GM19395 (cell line): Measurements from ENCODE around the gene CACNA1A.

Experiments used
- ATAC-seq: cut with Tn5 transposase; IDR thresholded peaks from one replicate; pipeline ENCODE4 v1.9.1; 2021; ENCODE audit warnings: mild to moderate bottlenecking, moderate library complexity; ENCODE audit not compliant: unreplicated experiment

Gene CACNA1A

DNA sequence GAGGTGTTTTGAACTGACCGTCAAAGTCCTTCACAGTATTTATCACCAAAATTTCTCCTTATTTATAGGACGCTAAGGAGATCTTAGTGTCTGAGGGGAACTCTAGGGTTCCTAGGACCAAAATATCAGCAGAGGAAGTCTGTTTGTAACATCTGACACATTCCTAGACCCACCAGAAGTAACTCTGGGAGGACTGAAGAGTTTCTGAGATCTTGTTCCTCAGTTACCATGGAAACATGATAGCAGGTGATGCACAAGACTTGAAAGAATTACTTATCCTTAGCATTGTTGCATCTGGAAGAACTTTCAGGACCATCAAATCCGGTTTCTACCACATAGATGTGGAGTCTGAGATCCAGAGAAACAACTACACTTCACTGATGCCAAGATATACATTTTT is 191.5 kb downstream of the CACNA1A start:
- no peak for ATAC-seq

DNA sequence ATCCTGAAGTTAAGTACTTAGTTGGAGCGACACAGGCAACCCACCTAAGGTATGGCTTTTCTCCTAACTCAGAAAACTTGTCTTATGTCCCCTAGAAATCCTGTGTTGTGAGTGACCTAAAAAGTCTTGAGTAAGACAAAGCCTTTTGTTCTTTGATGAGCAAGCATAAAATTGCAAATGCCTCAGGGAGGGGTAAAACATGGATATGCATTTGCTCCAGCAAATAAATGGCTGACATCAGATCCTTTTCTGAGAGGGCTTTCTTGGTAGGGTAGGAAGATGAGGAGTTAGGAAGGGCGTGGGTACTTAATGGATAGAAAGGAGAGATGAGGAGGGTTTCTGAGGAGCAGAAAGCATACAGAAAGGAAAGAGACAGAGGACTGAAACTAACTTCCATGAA is 192.4 kb downstream of the CACNA1A start:
- ATAC-seq, result no peak

DNA sequence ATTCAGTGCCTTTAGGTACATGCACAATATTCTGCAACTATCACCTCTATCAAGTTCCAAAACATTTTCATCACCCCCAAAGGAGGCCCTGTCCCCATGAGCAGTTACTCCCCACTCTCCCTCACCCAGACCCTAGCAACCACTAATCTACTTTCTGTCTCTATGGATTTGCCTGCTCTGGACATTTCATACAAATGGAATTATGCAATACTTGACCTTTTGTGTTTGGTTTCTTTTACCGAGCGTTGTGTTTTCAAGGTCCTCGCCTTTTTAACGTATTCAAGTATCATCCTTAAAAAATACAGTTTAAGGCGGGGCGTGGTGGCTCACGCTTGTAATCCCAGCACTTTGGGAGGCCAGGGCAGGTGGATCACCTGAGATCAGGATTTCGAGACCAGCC is 196.4 kb downstream of the CACNA1A start:
- no peak for ATAC-seq

DNA sequence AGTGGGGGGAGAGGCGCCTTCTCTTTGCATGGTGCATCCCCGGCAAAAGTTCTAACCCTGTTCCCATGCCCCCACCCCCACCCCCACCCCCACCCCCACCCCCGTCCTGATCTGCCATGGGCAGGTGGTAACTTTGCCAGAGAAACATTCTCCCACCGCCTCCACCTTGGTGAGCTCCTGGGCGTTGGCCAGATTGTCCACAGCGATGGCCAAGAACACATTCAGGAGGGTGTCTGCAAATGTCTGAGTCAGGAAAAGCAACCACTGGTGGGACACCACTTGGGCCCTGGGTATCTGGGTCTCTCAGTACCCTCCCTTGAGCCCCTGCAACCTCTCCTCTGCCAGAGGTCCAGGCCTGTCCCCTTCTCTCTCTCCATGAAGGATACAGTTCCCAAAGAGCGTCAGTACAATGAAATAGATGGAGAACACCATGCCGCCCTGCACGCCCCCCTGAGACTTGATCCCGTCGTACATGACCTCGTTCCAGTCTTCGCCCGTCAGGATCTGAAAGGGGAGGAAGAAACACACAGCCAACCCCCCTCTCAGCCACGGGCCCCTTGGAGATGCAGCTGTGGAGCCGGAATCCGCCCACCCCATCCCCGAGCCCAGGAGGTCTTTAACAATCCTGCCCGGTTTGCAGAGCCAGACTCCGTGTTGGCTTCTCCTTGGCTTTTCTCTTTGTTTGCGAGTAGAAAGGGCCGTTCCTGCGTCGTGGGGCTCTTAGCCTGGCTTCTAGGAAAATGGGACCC is 202.7 kb downstream of the CACNA1A start:
- ATAC-seq, result no peak

DNA sequence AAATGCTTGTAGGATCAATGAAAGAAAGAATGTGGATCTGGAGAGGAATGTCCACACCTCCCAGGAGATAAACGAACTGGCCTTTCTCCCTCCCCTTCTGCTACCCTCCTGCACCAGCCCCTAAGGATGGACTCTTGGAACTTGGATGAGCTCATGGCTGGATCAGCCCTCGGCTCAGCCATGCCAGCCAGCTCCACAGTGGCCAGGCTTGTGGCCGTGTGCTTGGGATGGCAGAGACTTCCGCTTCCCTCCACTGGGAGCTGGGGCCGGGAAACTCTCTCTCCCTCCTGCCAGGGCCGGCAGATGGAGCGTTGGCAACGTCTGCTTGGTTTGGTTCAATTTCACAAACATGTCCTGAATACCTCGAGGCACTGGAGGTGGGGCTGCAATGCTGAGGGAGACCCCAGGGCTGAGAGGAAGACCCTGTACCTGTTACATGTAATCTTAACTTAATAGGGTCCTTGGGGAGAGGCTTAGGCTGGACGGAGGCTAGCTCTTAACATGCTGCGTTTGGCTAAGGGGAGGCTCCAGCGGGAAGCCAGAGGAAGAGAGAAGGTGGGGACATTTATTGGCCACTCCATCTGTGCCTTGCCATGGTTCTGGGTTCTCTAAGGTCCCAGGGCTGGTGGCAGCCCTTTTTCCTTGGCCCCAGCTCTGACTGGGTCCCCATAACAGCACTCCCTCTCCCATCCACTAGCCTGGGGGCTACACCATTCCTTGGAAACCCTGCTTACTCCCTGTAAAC is 203.6 kb downstream of the CACNA1A start:
- no peak for ATAC-seq

DNA sequence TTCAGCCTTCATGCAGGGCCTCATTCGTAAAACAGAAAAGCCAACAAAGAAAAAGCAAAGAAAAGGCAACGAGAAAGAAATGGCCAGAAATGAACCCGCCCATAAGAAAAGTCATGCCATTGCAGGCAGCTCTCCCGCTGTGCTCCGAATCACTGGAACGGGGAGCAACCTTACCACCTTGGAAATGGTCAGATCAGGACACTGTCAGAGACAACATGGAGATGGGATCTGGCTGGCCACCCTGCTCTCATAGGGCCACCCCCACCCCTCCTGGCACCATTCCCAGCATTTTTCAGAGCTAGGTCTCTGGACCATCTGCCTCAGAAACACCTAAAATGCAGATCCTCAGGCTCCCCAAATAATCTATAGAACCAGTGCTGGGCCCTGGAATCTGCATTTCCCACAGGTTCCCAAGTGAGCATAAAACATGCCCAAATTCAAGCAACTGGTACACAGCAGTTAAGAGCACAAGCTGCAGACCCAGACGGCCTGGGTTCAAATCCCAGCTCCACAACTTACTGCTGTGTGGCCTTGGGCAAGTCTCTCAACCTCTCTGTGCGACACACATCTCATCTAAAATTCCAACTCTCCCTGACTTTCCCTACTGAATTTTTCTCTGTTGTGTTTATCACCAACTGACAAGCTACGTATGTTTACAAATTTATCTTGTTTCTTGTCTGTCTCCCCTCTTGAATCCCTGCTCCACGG is 204.5 kb downstream of the CACNA1A start:
- ATAC-seq, result no peak

DNA sequence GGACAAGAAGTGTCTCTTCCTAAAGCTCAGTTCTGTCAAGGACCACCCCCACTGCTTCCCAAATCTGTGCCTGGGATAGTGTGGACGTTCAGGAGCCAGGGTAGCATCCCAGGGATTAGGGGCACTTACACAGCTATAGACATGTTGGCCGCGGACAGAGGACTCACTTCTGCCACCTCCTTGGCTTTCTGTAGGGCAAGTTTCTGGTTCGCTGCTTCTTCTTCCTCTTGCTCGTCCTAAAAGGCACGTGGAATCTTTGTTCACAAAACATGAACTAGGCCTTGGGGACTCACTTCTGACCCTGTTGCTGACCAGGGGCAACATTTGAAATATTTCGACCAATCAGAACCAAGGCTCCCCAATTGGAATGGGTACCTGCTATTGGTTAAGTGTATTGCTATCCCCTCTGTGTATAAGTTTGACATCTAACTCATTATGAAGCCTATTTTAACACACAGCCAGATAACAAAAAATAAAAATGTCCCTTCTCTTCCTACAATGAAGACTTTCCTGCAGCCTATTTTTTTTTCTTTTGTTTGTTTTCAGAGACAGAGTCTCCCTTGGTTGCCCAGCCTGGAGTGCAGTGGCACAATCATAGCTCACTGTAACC is 205.8 kb downstream of the CACNA1A start:
- no peak for ATAC-seq

DNA sequence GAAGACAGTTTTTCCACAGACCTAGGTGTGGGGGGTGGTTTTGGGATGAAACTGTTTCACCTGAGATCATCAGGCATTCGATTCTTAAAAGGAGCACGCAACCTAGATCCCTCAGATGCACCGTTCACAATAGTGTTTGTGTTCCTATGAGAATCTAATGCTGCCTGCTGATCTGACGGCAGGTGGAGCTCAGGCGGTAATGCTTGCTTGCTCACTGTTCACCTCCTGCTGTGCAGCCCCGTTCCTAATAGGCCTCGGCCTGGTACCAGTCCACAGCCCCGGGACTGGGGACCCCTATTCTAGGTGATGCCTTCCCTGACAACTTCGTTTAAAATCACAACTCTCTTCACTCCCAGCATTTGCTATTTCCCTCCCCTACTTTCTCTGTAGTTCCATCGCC is 206.4 kb downstream of the CACNA1A start:
- no peak for ATAC-seq

DNA sequence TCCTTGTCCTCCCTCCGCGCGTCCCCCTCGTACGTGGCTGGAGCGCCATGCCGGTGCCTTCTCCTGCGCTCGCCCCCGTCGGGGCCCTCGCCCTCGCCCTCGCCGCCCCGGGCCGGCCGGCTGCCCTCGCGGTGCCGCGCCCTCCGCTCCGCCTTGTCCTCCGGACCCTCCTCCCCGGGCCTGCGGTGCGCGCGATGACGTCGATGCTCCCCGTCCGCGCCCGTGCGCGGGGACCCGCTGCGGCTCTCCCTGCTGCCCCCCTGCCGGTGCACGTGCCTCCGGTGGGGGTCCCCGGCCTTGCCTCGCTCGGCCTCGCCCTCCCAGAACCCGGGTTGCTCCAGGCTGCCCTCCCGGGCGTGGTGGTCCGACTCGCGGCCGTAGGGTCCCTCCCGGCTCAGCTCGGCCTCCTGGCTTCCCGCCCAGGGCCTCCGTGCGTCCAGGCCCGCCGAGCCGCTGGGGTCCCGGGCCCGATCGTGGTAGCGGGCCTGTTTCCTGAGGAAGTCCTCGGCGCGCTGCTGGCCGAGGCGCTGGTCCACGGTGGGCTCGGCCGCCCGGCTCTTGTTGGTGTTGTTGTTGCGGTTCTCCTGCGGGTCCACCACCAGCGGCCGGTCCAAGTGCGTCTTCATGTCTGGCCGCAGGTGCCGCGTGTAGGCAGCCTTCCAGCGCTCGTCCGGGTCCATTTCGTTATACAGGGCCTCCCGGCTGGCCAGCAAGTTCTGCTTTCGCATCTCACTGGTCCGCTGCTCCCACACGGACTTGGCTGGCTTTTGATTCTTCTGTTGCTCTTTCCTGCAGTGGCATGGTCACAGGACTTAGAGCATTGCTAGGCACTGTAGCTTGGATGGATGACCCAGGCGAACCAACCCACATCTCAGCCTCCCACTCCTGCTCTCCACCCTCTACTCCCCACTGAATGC is 207.5 kb downstream of the CACNA1A start:
- ATAC-seq, result no peak

DNA sequence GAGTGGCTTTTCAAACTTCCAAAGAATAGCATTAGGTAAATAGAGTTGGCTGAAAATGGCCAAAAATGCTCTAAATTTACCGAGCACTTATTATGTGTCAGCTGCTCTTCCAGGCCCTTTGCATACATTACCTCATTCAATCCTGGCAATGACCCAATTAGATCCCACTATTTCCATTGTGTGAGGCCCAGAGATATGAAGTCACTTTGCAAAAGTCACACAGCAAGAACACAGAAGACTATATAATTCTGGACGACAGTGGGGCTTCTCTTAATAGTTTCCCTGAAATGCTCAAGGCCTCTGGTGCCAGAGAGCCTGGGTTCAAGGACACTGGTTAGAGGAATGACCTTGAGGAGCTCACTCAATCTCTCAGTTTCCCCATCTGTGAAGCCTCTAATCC is 209.3 kb downstream of the CACNA1A start:
- no peak for ATAC-seq

DNA sequence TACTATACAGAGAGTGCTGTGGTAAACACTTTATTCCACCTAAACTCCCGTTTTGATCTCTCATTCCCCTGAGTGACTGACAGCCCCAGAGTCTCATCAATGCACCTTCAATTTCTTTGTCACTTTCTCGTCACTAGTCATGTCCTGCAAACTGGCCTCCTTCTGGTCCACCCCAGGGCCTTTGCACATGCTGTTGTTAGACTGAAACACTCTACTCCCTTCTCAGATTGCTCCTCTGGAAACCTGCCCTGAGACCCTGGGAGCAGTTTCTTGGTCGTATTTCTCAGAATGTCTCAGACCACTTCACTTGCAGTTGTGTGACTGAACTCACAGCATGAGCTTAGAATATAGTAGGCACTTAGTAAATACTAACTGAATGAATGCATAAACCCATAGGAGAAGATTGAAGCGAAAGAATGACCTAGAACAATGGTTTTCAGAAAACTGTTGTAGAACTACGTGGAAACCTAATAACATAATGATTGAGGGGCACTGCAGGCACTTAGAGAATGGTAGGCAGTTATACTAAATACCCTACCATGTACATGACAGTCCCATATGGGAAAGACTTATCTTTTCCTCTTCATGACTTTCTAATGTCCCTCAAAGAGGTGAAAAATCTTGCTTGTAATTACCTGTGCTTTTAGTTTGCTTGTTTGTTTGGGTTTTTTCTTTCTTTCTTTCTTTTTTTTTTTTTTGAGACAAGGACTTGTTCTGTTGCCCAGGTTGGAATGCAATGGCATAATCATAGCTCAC is 211.3 kb downstream of the CACNA1A start:
- no peak for ATAC-seq

DNA sequence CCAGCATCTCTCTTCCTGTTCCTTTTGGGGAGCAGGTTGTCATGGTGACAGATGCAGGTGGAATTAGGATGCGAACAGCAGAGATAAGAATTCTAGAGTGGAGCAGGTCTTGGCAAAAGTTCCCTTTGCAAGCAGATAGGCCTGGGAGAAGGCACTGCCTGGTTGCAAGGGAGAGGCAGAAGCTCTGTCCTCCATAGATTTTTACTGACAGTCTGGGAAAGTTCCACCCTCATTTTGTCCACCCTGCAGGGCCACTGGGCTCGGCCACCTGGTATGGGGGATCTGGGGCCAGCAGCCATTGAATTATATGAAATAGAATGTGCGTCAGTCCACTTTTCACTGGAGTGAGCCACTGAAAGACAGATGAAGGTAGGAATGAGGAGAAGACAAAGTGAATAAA is 214.4 kb downstream of the CACNA1A start:
- ATAC-seq, result no peak

DNA sequence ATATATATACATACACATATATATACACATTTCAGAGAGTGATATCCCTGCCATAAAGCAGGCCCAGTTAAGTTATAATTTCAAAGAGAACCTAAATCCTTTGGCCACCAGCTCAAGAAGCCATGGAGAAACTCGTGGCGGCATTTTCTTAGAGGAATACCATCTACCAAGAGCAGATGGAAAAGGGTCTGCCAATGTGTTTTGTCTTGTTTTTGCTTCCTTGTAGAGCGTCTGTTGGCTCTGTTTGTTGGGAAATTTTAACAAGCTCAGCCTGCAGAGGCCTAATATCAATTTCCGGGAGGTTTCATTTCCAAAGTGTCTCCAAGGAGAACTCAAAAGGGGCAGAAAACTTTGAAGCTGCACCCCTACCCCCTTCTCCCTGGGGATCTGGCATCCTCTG is 215.5 kb downstream of the CACNA1A start:
- ATAC-seq, result no peak

DNA sequence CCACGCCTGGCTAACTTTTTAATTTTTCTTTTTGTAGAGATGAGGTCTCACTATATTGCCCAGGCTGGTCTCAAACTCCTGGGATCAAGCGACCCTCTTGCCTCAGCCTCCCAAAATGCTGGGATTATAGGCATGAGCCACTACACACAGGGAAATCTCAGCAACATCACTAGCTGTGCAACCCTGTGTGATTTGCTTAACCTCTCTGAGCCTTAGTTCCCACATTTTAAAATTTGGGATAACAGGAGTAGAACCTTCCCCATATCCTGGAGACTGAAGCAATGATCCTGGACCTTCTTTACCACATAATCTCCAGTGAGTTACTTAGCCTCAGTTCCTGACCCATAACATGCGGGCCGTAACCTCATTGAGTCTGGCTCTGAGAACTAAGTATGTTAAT is 217.0 kb downstream of the CACNA1A start:
- no peak for ATAC-seq

DNA sequence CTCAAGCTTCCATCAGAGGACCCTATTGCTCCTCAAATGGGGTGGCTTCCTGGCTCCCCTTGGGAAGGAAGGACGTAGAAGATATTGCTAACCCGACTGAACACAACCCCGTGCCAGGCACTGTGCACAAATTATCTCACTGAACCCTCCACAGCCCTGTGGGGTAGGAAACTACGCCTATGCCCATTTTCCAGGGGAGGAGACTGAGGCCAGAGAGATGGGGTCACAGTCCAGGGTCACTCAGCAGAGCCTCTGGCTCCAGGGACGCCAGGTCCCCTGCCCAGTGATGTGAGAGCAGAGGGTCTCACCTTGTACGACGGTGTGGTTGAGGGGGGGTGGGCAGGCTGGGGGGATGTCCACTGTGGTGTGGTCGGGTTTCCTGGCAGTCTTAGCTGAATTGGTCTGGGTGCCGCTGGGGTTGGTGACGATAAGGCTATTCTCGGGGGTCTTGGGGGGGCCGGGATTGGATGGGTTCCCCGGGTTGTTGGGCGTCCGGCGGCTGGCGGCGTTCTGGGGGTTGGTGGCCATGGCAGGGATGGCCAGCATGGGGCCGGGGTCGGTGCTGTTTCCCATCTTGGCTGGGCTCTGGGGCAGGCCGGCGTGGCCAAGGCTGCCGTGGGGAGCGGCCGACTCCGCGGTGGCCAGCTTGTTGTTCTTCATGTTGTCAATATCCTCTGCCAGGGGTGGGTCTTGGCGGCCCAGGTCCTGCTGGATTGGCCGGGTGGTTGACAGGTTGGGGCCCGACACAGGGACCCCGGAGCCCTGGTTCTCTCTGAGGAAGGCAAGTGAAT is 219.9 kb downstream of the CACNA1A start:
- no peak for ATAC-seq

DNA sequence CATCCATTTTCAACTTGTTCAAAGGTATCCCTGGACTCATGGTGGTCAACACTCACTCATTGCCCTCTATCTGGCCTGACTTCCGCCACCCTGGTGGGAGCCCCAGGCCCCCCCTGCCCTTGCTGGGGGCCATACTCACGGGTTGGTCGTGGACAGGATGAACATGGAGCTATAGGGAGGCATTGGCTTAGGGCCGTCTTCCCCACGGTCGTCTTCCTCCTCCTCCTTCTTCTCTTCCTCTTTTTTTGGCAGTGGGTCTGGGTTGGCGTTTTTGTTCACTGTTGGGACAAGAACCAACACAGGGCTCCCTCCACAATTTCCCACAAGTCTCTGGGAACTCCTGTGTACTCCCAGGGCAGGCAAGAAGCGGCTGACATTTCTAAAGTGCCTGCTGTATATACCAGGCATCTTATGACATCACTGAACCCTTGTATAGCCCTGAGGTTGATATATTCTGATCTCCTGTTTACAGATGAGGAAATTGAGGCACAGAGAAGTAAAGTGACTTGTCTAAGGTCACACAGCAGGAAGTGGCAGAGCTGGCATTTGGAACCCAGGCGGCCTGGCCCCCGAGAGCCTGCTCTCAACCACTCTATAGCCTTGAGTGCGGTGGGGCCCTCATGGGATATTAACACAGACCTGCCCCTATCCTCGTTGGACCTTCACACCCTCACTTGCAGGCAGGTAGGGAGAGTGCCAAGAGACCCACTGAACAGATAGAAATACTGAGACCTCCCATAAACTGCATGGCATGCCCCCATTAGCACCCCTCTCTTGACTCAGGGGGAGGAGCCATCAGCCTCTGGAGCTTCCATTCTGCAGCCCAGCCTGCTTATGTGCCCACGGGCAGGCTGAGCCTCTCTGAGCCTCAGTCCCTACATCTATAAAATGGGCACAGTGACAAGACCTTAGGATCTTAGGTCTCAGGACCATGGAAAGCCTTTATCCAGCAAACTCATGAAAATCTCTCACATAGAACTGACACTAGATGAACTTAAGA is 221.1 kb downstream of the CACNA1A start:
- ATAC-seq, result no peak

DNA sequence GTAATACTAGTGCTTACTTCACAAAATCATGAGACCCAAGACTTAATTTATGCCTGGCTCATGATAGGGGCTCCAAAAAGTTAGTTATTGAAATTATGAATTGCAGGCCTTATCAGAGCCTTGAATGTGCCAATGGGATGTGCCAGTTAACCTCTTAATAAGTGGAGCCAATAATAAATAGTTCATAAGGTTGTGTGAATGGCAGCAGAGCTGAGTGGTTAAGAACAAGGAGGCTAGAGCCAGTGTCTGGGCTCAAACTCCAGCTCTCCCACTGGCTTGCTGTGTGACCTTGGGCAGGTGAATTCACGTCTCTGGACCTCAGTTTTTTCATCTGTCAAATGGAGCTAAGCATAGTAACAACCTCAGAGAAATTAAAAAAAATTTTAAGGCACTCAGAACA is 222.4 kb downstream of the CACNA1A start:
- ATAC-seq, result no peak
